OCI-LY7 (cell line): ENCODE data around the gene MEF2A. TPM values are rescaled to one million over a fixed set of nuclear protein-coding genes. Genes with fewer than 3 reads are reported as not detected.

Experiments
- BruUV-seq: library from RNA; stranded (reverse); fragments of 400-500 nt; replicated peaks from 2 replicates; lab custom pipeline; 2021; lab: Mats Ljungman, UMichigan
- CTCF ChIA-PET: fragments of 300-600 bp; sonication (Branson Sonifier 250); formaldehyde crosslinking; loops from one replicate; lab custom pipeline; 2022; ENCODE audit warnings: antibody characterized with exemption; ENCODE audit not compliant: unreplicated experiment; lab: Charles Lee
- POLR2A ChIA-PET: fragments of 300-600 bp; sonication (Branson Sonifier 250); formaldehyde crosslinking; loops from one replicate; lab custom pipeline; 2022; ENCODE audit warnings: antibody characterized with exemption; lab: Charles Lee
- DNase-seq: peaks from one replicate; pipeline ENCODE4 v3.0.0-alpha.2; 2015; ENCODE audit warnings: low spot score
- H2AFZ ChIP-seq: fragments of 200-600 bp; sonication (generic), shearing (Covaris generic); 2 replicates; pipeline ENCODE4 v1.6.1; 2014; ENCODE audit warnings: mild to moderate bottlenecking, antibody characterized with exemption, low read length, moderate library complexity
- H3K27ac ChIP-seq: fragments of 200-600 bp; sonication (generic); 2 replicates; pipeline ENCODE4 v1.5.1; 2014; ENCODE audit warnings: mixed run types, low read depth, mild to moderate bottlenecking, moderate library complexity, low read length, inconsistent platforms; ENCODE audit not compliant: poor library complexity, severe bottlenecking
- H3K36me3 ChIP-seq: fragments of 200-600 bp; sonication (generic); 2 replicates; pipeline ENCODE4 v1.6.1; 2014; ENCODE audit warnings: mild to moderate bottlenecking, antibody characterized with exemption, low read length, moderate library complexity, mixed read lengths; ENCODE audit not compliant: insufficient read depth
- H3K4me1 ChIP-seq: fragments of 200-600 bp; sonication (generic); 2 replicates; pipeline ENCODE4 v1.5.1; 2014; ENCODE audit warnings: mild to moderate bottlenecking, low read length; ENCODE audit not compliant: insufficient read depth, poor library complexity, severe bottlenecking
- H3K4me2 ChIP-seq: fragments of 200-600 bp; sonication (generic); 2 replicates; pipeline ENCODE4 v1.6.1; 2014; ENCODE audit warnings: mild to moderate bottlenecking, low read length
- H3K4me3 ChIP-seq: fragments of 200-600 bp; sonication (generic); 2 replicates; pipeline ENCODE4 v1.5.1; 2014; ENCODE audit warnings: mild to moderate bottlenecking, low read depth, low read length; ENCODE audit not compliant: poor library complexity, severe bottlenecking
- H3K79me2 ChIP-seq: fragments of 200-600 bp; sonication (generic); 2 replicates; pipeline ENCODE4 v1.6.1; 2016; ENCODE audit warnings: low read depth, mild to moderate bottlenecking, low read length, moderate library complexity, mixed read lengths; ENCODE audit not compliant: insufficient read depth
- H3K9me2 ChIP-seq: fragments of 200-600 bp; sonication (generic); 2 replicates; pipeline ENCODE4 v1.6.1; 2016; ENCODE audit warnings: mild to moderate bottlenecking, low read length, mixed read lengths; ENCODE audit not compliant: insufficient read depth
- H3K9me3 ChIP-seq: fragments of 200-600 bp; sonication (generic); 2 replicates; pipeline ENCODE4 v1.6.1; 2014; ENCODE audit warnings: mild to moderate bottlenecking, mixed run types, low read length, mixed read lengths
- H4K20me1 ChIP-seq: fragments of 200-600 bp; sonication (generic); 2 replicates; pipeline ENCODE4 v1.6.1; 2014; ENCODE audit warnings: mild to moderate bottlenecking, antibody characterized with exemption, low read length, moderate library complexity, mixed read lengths; ENCODE audit not compliant: insufficient read depth
- EZH2phosphoT487 ChIP-seq: fragments of 200-600 bp; sonication (generic); IDR thresholded peaks from 2 replicates; pipeline ENCODE4 v1.6.1; 2018; ENCODE audit warnings: low read depth, borderline replicate concordance, mild to moderate bottlenecking, mixed run types, antibody characterized with exemption, low read length, moderate library complexity, mixed read lengths
- intact Hi-C: fragments of 100-400 bp; cut with micrococcal nuclease; formaldehyde crosslinking; loops from one replicate; pipeline ENCODE4 v1.10.0; 2022; ENCODE audit not compliant: unreplicated experiment
- total RNA-seq, 2 experiments: library from RNA; depleted of rRNA in 1 of 2; stranded (reverse); fragments of >200 nt in 1 of 2; shearing (Covaris generic) in 1 of 2; gene quantifications; 2 replicates each; pipeline ENCODE4 v1.2.3, GENCODE V29; 2014 to 2022
- TF ChIP-seq, protein P1 (sequence below): fragments of 200-600 bp; sonication (generic); conservative IDR thresholded peaks from 2 replicates; pipeline ENCODE4 v1.5.1; 2014; ENCODE audit warnings: mild to moderate bottlenecking, antibody characterized with exemption, low read length, moderate library complexity, mixed read lengths

The MEF2A gene
- total RNA-seq, 2 experiments from 2014 or later, result 28.0 to 38.2 TPM

DNA sequence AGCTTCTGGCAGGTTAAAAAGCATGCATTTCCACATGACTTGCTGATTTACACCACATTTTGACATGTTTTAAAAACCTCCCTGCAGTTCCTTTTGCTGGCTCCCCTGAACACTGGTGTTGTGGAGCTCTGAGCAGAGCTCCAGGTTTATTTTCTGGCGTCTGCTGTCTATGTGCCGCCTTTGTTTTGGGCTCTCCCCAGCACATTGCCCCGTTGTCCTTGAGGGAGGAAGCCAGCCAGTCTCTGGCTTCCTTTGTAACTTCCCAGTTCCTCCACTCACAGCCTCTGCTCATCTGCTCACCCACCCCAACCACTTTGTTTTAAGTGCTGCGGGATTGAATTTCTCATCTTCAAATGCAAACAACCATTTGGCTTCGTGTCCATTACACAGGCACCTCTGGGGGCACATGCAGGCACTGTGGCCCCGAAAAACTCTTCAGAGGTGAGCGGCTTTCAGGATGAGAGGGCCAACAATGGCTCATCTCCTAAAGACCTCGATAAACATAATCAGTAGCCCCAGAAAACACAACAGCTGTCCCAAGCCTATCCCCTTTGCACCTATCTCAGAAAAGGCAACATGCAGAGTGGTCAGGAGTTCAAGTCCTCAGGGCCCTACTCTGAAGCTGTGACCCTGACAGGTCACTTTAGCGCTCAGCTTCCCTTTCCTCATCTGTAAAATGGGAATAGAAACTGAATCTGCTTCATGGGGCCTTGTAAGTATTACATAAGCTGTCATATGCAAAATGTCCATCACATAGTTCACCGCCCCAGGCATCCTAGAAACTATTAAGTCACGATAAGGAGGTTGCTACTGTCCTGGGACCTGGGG is 1.3 kb upstream of the MEF2A start:
- peaks cover 31% of the 10 kb centered on the region for H3K79me2 ChIP-seq
- H2AFZ ChIP-seq, result peak overlapping the region; percentile 53; the same call in 1 of the 2 replicates
- H3K9me2 ChIP-seq, result no peaks in the 10 kb centered on the region
- no peak for TF ChIP-seq EZH2phosphoT487
- TF ChIP-seq, protein P1, sequence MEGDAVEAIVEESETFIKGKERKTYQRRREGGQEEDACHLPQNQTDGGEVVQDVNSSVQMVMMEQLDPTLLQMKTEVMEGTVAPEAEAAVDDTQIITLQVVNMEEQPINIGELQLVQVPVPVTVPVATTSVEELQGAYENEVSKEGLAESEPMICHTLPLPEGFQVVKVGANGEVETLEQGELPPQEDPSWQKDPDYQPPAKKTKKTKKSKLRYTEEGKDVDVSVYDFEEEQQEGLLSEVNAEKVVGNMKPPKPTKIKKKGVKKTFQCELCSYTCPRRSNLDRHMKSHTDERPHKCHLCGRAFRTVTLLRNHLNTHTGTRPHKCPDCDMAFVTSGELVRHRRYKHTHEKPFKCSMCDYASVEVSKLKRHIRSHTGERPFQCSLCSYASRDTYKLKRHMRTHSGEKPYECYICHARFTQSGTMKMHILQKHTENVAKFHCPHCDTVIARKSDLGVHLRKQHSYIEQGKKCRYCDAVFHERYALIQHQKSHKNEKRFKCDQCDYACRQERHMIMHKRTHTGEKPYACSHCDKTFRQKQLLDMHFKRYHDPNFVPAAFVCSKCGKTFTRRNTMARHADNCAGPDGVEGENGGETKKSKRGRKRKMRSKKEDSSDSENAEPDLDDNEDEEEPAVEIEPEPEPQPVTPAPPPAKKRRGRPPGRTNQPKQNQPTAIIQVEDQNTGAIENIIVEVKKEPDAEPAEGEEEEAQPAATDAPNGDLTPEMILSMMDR, result no peak
- H3K4me3 ChIP-seq, result peak overlapping the region; percentile 87
- H4K20me1 ChIP-seq, result peaks cover 26% of the 10 kb centered on the region
- ChIA-PET CTCF (interaction anchor here (0.6 kb wide), 1 partner anchor 54 kb away, joined by 4 read pairs; no protein-coding TSS in a partner anchor), POLR2A (interaction anchor here (1.0 to 1.5 kb wide), 3 partner anchors 8 to 53 kb away, joined by 3 to 4 read pairs (median 3); no protein-coding TSS in a partner anchor)
- H3K4me1 ChIP-seq, result peaks cover 29% of the 10 kb centered on the region
- no peak overlapping the region for H3K27ac ChIP-seq
- intact Hi-C loops, result loop anchor here (1.0 to 5.0 kb wide), 3 partner anchors 52 to 312 kb away; partner anchors contain the start of gene LRRC28
- peak; percentile 46 for DNase-seq
- H3K4me2 ChIP-seq, result peak overlapping the region; percentile 91
- no peaks in the 10 kb centered on the region for H3K36me3 ChIP-seq
- no TSS peak for BruUV-seq
- no peaks in the 10 kb centered on the region for H3K9me3 ChIP-seq

DNA sequence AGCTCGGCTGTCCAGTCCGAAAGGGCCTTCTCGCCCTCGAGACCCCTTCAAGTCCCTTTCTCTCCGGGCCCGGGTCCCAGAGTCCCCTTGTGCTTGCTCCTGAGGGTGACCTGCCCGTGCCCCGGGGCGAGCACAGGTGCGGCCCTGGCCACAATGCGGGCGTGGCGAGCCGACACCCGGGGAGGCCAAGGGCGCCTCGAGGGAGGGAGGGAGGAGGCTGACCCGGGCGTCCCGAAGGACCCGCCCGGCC is 810 bp upstream of the MEF2A start:
- ChIA-PET POLR2A (interaction anchor here (1.0 to 1.5 kb wide), 3 partner anchors 8 to 132 kb away, joined by 3 read pairs; no protein-coding TSS in a partner anchor), CTCF (no interaction called here)
- Histone ChIP-seq H3K4me1 (peaks cover 29% of the 10 kb centered on the region), H3K4me3 (peak overlapping the region; percentile 87), H2AFZ (peak overlapping the region; percentile 53; the same call in 1 of the 2 replicates), H3K9me2 (no peaks in the 10 kb centered on the region), H3K27ac (no peak overlapping the region), H3K79me2 (peaks cover 36% of the 10 kb centered on the region), H3K9me3 (no peaks in the 10 kb centered on the region), H4K20me1 (peaks cover 26% of the 10 kb centered on the region), H3K36me3 (no peaks in the 10 kb centered on the region), H3K4me2 (peak overlapping the region; percentile 91)
- DNase-seq, result no peak
- no TSS peak for BruUV-seq
- TF ChIP-seq EZH2phosphoT487, result no peak
- intact Hi-C loops, result loop anchor here (1.0 to 5.0 kb wide), 3 partner anchors 53 to 313 kb away; partner anchors contain the start of gene LRRC28

DNA sequence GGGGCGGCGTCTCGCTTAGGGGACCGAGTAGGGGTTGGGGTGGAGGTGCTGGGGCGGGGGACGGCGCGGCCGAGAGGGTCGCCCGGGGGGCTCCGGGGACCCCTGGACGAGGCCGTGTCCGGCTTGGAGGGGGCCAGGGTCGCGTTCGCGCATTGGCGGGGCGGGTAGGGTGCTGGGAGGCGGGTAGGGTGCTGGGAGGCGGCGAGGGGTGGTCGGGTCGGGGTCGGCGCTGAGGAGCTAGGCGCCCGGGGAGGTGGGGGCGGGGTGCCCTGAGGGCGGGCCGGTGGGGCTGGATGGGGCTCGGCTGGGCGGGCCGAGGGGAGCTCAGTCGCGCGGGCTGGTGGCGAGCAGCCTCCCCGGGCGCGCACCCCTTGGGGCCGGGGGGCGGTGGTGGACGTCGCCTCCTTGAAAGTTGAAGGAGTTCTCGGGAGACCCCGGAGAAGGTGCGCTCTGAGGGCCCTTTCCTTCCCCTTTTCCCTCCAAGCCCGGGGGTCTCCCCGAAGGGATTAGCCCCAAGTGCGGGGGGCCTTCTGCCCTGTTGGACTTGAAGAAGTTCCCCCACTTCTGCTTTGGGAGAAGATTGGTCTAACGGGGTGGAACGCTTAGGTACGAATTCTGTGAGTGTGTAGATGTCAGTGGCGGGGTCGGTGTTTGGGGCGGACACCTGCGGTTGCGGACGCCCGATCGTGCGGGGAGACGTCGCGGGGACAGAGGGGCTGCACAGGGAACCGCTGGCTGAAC is 543 bp downstream of the MEF2A start:
- Histone ChIP-seq H3K4me3 (peak overlapping the region; percentile 87), H3K4me2 (peak overlapping the region; percentile 73), H3K79me2 (peaks cover 49% of the 10 kb centered on the region), H3K36me3 (no peaks in the 10 kb centered on the region), H3K9me3 (no peaks in the 10 kb centered on the region), H3K9me2 (no peaks in the 10 kb centered on the region), H3K4me1 (peaks cover 29% of the 10 kb centered on the region), H4K20me1 (peaks cover 32% of the 10 kb centered on the region), H3K27ac (peak overlapping the region; percentile 70), H2AFZ (peak overlapping the region; percentile 90; the same call in 1 of the 2 replicates)
- CTCF ChIA-PET, result no interaction called here
- intact Hi-C loops, result loop anchor here (5.0 kb wide), 1 partner anchor 314 kb away; the partner anchor contains the start of gene LRRC28
- no TSS peak for BruUV-seq
- peak; percentile 66 for DNase-seq
- no peak for TF ChIP-seq EZH2phosphoT487
- TF ChIP-seq, protein P1, result no peak
- POLR2A ChIA-PET, result interaction anchor here (0.6 to 2.5 kb wide), 12 partner anchors 9 to 167 kb away, joined by 3 to 14 read pairs (median 4); partner anchors contain the start of gene LYSMD4
